HuH-7.5 (cell line): ENCODE measurements around the gene CACNA2D4.
"Not testable (repeated sequence)": the region's sequence is repeated elsewhere in the genome, so short reads cannot be mapped to it uniquely, and the experiment has no call there.

Source experiments
- DNase-seq: peaks from one replicate; pipeline ENCODE4 v3.0.0; 2011; ENCODE audit warnings: low spot score

The CACNA2D4 gene

GRCh38 chr12:1830981-1831963 is 87.2 kb downstream of the CACNA2D4 start:
- peak; percentile 94 for DNase-seq

DNA sequence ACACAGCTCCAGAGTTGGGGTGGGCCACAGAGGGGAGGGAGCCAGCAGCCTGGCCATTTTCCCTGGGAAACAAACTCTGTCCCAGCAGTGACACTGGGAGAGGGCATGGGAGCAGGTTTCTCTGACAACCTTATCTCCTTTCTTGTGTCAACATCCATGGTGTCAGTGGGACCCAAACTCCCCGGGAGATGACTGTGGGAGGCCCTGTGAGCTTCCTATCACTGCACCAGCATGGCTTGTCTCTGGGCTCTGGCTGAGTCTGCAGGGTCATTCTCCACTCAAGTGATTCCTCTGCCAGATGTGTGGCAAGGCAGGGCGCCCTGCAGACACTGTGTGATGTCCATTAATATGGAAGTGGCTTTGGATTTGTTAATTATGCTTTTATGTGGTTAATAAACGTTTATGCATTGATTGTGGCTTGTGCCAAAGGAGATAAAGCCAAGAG is 88.0 kb downstream of the CACNA2D4 start:
- DNase-seq, result peak; percentile 64

DNA sequence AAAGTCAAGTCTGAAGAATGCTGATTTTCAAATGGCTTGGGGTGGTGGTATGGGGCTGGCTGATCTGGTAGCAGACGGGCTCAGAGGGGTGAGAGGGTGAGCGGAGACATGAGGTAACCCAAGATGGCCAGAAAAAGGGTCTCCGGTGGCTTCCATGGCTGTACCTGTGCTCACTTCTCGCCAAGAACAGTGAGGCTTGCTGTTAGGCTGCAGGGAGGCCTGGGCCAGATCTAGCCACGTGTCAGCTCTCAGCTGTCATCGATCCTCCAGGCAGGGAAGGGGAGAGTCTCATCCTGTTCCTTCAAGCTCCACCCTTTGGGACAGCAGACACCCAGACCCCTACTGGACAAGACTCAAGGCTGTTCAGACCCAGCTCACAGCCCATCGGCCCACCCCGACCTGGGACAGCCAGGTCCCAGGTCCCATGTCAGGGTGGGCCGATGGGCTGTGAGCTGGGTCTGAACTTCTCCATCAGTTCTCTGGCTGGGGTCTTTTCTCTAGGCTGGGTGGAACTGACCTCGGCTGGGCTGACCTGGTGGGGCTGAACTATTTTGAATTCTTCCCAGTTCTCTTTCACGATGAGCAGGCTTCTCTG is 89.0 kb downstream of the CACNA2D4 start:
- no peak for DNase-seq

GRCh38 chr12:1828856-1829255 is 89.6 kb downstream of the CACNA2D4 start:
- no peak for DNase-seq

DNA sequence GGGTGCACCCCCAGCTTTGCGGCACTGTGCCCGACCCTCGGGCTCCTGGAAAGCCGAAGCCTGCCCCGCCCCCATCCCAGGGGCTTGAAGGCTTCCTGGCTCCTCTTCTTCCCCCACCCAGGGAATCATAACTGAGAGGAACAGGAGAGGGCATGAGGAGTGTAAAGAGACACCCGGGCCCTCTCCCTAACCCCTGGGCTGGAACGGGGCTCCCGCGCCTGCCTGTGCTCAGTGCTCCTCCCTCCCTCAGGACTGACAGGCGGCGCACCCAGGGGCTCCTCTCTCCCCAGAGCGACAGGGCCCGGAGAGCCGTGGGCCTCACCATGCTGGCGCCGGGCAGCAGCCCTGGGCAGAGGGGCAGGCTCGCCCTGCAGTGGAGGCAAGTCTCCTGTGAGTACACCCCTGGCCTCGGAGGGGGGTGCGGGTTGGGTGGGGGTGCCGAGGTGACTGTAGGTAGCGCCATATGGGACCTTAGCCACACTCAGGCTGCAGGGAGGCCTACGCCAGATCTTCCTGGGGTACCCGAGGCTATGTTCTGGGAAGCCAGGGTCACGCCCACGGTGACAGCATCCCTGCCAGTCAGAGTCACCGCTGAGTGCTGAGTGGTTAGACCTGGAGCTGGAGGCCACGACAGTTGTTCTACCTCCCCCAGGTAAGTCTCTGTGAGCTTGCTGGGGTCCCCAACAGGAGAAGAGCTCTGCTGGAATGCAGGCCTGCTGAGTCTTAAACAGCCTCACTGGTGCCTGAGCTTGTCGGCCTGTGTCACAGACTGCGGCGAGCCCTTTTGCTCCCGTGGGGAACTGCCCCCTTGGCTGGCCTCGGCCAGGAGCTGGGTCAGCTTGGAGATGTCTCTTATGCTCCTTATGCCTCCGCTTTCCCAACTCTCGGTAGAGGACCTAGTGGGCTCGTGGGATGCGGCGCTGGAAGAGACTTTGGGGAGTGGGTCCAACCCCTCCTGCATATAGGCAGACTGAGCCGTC is 90.3 kb downstream of the CACNA2D4 start:
- no peak for DNase-seq

DNA sequence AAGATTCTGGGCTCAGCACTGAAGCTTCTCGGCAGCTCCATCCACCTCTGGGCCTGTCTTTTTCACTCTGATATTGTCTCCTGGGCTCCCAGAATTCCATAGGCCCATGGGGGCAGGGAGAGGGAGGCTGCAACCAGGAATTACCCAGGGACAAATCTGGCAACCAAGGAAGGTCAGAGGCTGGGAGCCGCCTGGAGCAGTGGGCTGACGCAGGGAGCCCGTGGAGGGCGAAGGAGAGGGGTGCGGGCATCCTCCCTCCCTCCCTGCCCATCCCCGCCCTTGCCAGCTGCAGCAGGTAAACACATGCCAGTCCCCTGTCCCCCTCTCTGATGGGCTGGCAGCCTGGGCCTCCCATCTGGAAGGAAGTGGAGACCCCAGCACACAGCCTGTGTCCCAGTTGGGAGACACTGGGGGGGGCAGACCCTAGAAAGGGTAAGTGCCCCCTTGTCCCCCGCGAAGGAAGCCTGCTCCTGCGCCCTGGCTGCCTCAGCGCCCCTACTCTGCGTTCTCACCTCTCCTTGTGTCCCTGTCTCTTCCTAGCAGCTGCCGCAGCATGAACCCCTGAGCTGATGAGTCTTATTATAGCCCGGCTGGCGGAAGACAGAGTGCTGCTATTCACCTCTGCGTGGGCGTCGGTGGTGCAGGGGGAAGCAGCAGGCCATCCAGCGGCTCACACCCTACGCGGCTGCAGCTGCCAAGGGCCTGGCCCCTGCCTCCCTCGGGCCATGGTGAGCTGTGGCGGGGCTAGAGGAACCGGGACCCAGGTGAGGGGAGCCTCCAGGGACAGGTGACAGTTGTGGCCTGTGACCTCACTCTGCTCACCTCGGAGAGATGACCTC is 91.4 kb downstream of the CACNA2D4 start:
- DNase-seq, result no peak

GRCh38 chr12:1826401-1826800 is 92.1 kb downstream of the CACNA2D4 start:
- no peak for DNase-seq

DNA sequence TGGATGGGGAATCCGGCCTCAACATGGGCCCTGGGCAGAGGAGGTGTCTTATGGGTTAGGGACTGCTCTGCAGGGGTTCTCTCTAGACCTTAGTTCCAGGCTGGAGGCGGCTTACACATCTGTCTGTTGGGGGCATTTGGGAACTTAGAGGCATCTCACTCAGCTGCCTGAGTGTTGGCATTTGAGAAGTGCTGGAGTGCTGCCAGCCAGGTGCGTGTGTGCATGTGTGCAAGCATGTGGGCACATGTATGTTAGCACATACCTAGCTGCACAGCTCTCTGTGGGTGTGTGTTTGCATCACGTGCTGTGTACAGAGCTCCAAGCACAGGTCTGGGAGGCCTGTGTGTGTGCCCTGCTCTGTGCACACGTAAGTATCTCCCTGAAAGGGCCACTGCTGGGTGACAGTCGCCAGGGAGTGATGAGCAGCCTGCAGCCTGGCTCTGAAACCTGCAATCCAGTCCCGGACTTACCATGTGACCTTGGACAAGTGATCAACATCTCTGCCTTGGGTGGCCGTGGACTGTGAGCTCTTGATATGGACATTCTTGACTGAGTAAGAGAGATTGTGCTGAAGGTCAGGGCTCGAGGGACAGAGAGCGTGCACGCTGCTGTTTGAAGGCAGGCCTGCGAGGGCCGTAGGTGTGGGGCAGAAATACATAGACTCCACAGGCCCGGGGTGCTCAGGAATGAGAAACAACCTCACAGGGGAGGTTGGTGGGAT is 92.9 kb downstream of the CACNA2D4 start:
- no peak for DNase-seq

DNA sequence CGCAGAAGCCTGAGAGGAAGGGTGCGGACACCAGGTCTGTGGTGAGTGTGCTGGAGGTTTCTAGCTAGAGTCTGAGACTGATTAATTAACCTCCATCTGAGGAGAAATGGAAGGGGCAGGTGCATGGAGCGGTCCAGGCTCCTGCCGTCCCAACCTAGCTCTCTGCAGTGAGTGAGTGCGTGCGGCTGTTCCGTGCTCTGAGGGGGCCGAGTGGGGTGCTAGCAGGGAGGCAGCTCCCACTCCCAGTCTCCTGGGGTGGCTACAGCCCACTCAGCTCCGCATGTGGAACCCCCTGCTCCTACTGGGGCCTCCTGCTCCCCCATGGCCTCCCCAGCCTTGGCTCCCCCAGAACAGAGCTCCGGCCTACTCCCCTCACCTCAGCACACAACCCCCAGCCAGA is 95.2 kb downstream of the CACNA2D4 start:
- no peak for DNase-seq

DNA sequence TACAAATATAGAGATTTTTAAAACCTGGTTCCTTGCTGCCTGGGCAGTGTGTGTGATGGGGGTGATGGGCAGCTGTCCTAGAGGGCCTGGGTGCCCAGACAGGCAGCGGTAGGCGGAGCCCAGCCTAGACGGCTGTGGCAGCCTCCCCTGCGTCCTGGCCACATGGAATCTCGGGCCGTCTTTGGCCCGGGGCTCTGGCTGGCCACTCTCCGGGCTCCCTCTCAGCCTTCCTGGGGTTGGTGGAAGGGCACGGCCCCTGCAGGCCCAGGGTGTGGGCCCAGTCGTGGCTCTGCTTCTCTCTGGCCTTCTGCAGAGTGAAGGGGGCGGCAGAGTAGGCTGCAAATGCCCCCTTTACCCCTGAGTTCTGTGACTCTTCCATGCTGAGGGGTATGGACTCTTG is 95.8 kb downstream of the CACNA2D4 start:
- no peak for DNase-seq

- DNase-seq, result no peak
Observed at GRCh38 chr12:1821805-1822204, 96.6 kb downstream of the CACNA2D4 start.

DNA sequence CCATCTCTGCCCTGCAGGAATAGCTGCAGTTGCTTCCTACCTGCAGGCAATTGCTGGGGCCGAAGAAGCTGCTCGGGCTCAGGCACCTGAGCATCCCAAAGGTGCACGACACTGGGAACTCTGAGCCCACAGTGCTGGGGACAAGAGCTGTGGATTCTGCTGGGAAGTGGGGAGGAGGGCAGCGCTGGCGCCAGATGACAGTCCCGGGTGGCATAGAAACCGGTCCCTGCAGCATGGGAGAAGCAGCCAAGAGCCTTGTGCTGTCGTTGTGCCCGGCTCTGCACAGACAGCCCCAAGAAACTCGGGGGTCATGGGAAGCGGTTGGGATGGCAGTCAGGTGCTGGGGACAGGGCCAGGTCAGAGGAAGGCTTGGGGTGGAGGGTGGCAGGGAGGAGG is 97.6 kb downstream of the CACNA2D4 start:
- no peak for DNase-seq

DNA sequence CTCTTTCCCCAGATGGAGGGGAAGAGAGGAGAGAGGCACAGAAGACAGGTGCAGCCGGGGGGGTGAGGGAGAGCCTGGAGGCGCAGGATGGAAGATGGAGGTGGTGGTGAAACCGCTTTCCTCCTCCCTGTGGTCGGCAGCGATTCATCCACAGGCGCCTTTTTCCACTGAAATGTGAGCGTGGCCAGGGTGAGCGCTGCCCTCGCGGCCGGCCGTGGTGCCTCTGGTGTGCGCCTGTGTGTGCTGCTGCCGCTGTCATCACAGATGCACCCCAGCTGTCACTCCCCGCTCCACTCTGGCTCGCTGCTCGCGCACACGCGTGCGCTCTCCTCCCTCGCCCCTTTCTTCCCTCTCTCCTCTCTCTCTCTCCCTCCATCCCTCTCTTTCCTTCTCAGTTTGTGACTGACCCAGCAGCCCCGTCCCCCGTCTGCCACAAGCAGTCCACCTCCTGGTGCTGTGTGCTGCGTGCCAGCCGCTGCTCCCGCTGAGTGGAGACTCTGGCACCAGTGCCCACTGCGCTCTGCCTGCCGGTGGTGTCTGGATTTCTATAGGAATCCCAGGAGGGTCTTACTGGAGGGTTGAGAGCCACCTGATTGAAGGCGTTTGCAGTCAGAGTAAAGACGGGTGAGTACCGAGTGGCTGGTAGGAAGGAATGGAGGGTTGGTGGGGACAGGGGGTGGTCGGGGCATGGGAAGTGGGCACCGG is 98.1 kb downstream of the CACNA2D4 start, which contains the start of gene LRTM2:
Gene LRTM2 (plus strand): TSS at position 375 of the 705 bp plus-strand sequence. CDS start 7,584 bp downstream, outside the sequence.
- no peak for DNase-seq

GRCh38 chr12:1819571-1819970 is 98.9 kb downstream of the CACNA2D4 start:
- DNase-seq, result no peak

- DNase-seq, result no peak
Observed at GRCh38 chr12:1819050-1819449, 99.4 kb downstream of the CACNA2D4 start.

GRCh38 chr12:1817928-1818327 is 100.5 kb downstream of the CACNA2D4 start:
- not testable (repeated sequence) for DNase-seq

DNA sequence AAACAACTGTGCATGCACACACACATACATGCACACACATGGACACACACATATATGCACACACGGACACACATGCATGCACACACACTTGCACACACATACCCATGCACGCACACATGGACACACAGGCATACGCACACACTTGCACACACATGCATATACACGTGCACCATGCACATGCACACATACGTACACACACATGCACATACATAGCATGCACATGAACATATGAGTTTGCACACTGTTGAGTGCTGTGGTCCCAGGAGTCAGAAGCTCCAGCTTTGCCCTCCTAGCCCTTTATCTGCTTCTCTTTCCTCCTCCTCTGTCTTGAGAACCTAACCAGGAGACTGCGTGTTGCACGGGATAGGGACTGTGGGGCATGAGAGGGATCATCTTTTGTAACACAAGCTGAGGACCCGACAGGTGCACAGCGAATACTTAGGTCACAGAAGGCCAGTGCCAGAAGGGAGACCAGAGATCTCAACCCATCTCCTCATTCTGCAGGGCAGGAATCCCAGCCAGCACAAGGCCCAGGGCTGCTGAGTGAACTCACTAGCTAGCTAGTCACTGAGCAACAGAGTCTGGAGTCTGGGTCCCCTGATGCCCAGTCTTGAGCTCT is 101.6 kb downstream of the CACNA2D4 start:
- no peak for DNase-seq

DNA sequence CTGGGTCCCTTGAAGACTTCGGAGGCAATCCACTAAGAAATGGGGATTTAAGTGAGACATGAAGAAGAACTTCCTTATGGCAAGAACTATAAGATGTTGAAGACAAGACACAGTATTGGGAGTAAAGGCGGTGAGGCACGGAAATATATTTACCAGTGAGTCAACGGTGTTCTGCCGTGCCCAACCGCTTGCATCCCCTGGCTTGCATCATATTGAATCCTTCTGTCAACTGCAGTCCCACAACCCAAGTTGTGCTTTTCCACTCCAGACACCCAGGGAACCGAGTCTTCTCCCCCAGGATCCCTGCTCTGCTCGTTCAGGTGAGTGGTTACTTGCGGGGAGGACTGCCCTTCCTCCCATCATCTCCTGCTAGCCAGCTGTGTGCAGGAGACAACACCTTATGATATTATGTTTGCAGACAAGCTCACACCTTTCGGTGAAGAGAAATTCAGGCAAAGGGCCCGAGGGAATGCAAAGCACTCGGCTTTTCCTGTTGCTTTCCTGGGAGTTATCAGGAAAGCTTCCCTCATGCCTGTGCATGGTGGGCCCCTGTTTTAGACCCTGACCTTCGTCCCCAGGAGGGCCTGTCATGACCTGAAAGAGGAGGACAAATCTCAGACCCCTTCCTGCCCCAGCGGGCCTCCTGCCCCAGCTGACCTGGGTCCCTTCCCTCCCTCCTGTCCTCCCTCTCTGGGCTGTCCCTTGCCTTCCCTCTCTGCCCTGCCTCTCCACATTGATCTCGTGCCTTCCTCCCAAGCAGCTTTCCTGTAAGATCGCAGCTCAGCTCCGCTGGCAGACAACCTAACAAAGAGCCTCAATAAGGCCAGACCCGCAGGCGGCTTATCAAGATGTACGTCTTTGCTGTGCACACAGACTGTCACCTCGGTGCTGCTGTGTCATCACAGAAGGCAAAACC is 102.4 kb downstream of the CACNA2D4 start:
- DNase-seq, result no peak
